Liver (tissue), 9 donors: ENCODE measurements around the gene ERBIN. TPM values are rescaled to one million over a fixed set of nuclear protein-coding genes. Genes with fewer than 3 reads are reported as not detected.

Experiments used
- DNase-seq: peaks from one replicate; pipeline ENCODE4 v3.0.0-alpha.2; 2017; ENCODE audit warnings: low spot score
- H3K27ac ChIP-seq, 2 donors: one replicate each; pipeline ENCODE4 v1.7.0; 2013; ENCODE audit warnings: inconsistent platforms in 2 of 2, low read length in 2 of 2, control low read depth in 1 of 2, low read depth in 1 of 2, mild to moderate bottlenecking in 1 of 2
- H3K27me3 ChIP-seq, 4 donors: one replicate each; pipeline versions ENCODE4 v1.6.1 to v1.7.0; 2013; ENCODE audit warnings: low read length in 3 of 4, inconsistent platforms in 1 of 4, mild to moderate bottlenecking in 1 of 4, moderate library complexity in 1 of 4; ENCODE audit not compliant: control insufficient read depth in 4 of 4, insufficient read depth in 4 of 4
- H3K36me3 ChIP-seq, 4 donors: one replicate each; pipeline versions ENCODE4 v1.6.1 to v1.7.0; 2013; ENCODE audit warnings: low read length in 3 of 4, mild to moderate bottlenecking in 3 of 4, low read depth in 1 of 4, moderate library complexity in 1 of 4; ENCODE audit not compliant: control insufficient read depth in 4 of 4, insufficient read depth in 3 of 4
- H3K4me1 ChIP-seq, 4 donors: one replicate each; pipeline versions ENCODE4 v1.6.1 to v1.7.0; 2013; ENCODE audit warnings: low read length in 3 of 4, mild to moderate bottlenecking in 3 of 4, moderate library complexity in 1 of 4; ENCODE audit not compliant: control insufficient read depth in 4 of 4, insufficient read depth in 4 of 4
- H3K4me3 ChIP-seq, 3 donors: one replicate each; pipeline versions ENCODE4 v1.6.1 to v1.7.0; 2013; ENCODE audit warnings: low read length in 3 of 3, control low read depth in 1 of 3, low read depth in 1 of 3, mild to moderate bottlenecking in 1 of 3
- H3K9ac ChIP-seq, 2 donors: one replicate each; pipeline ENCODE4 v1.7.0; 2013; ENCODE audit warnings: low read length in 2 of 2, mild to moderate bottlenecking in 2 of 2, moderate library complexity in 2 of 2, control low read depth in 1 of 2, low read depth in 1 of 2
- H3K9me3 ChIP-seq, 4 donors: one replicate each; pipeline versions ENCODE4 v1.6.1 to v1.7.0; 2013; ENCODE audit warnings: low read length in 3 of 4; ENCODE audit not compliant: control insufficient read depth in 4 of 4
- EGR1 ChIP-seq, 2 donors: IDR thresholded peaks; 2 replicates each; pipeline ENCODE4 v1.6.1; 2016 to 2018; ENCODE audit warnings: antibody characterized with exemption in 2 of 2, low read depth in 2 of 2
- FOXA1 ChIP-seq: IDR thresholded peaks from 2 replicates; pipeline ENCODE4 v1.6.1; 2016; ENCODE audit warnings: antibody characterized with exemption
- GABPA ChIP-seq, 2 donors: IDR thresholded peaks in 1 of 2; conservative IDR thresholded peaks in 1 of 2; 2 replicates each; pipeline ENCODE4 v1.6.1; 2016; ENCODE audit warnings: antibody characterized with exemption in 2 of 2, mild to moderate bottlenecking in 1 of 2, moderate library complexity in 1 of 2
- HNF4A ChIP-seq, 2 donors: conservative IDR thresholded peaks; 2 replicates each; pipeline ENCODE4 v1.6.1; 2016; ENCODE audit warnings: antibody characterized with exemption in 2 of 2, mild to moderate bottlenecking in 2 of 2
- JUND ChIP-seq, 2 donors: IDR thresholded peaks; 2 replicates each; pipeline ENCODE4 v1.6.1; 2016; ENCODE audit warnings: antibody characterized with exemption in 2 of 2
- NR2F2 ChIP-seq: IDR thresholded peaks from 2 replicates; pipeline ENCODE4 v1.6.1; 2016; ENCODE audit warnings: antibody characterized with exemption
- RAD21 ChIP-seq, 2 donors: IDR thresholded peaks; 2 replicates each; pipeline ENCODE4 v1.6.1; 2016; ENCODE audit warnings: antibody characterized with exemption in 2 of 2, mild to moderate bottlenecking in 2 of 2
- RXRA ChIP-seq, 2 donors: IDR thresholded peaks; 2 replicates each; pipeline ENCODE4 v1.6.1; 2017 to 2018; ENCODE audit warnings: antibody characterized with exemption in 2 of 2, mild to moderate bottlenecking in 1 of 2
- SP1 ChIP-seq: IDR thresholded peaks from 2 replicates; pipeline ENCODE4 v1.6.1; 2018; ENCODE audit warnings: antibody characterized with exemption, mild to moderate bottlenecking
- TAF1 ChIP-seq: conservative IDR thresholded peaks from 2 replicates; pipeline ENCODE4 v1.6.1; 2016; ENCODE audit warnings: antibody characterized with exemption, mild to moderate bottlenecking
- YY1 ChIP-seq: IDR thresholded peaks from 2 replicates; pipeline ENCODE4 v1.6.1; 2016; ENCODE audit warnings: antibody characterized with exemption, mild to moderate bottlenecking
- WGBS: extraction: QIAGEN DNeasy Blood & Tissue Kit; methylation state at CpG from one replicate; pipeline ENCODE4 v1.1.7; 2013; 5-methylcytosine and 5-hydroxymethylcytosine counted together
- polyA plus RNA-seq, 2 donors: library from polyadenylated mRNA; stranded (reverse) in 1 of 2; unstranded in 1 of 2; fragments of 200-250 nt in 1 of 2; fragments of >200 nt in 1 of 2; fragmentation: Nextera tagmentation in 1 of 2; extraction: Ambion mirVana in 1 of 2; gene quantifications; one replicate each; pipeline versions ENCODE4 v1.2.1 to v1.2.3, GENCODE V29; 2013 to 2015
- total RNA-seq, 2 donors: library from RNA; depleted of rRNA; stranded (reverse); fragments of >200 nt; gene quantifications; one replicate each; pipeline ENCODE4 v1.2.3, GENCODE V29; 2014
- TF ChIP-seq, protein P1 (sequence below): IDR thresholded peaks from 2 replicates; pipeline ENCODE4 v1.6.1; 2016; ENCODE audit warnings: antibody characterized with exemption
- TF ChIP-seq, protein P2 (sequence below): IDR thresholded peaks from 2 replicates; pipeline ENCODE4 v1.6.1; 2016; ENCODE audit warnings: antibody characterized with exemption, mild to moderate bottlenecking
- TF ChIP-seq, protein P3 (sequence below): fragments of 150-350 bp; IDR thresholded peaks from 2 replicates; pipeline ENCODE4 v1.5.1; 2017; ENCODE audit warnings: improper control_type of control experiment, low read depth, low read length; ENCODE audit not compliant: missing input control
- donor health status: healthy.
- donor health status: healthy.
- donor health status: healthy.
- donor health status: healthy.
- donor health status: healthy.

ERBIN gene
- total and polyA plus RNA-seq, 4 donors = 9.7 to 54.9 (median 32.5) TPM

DNA sequence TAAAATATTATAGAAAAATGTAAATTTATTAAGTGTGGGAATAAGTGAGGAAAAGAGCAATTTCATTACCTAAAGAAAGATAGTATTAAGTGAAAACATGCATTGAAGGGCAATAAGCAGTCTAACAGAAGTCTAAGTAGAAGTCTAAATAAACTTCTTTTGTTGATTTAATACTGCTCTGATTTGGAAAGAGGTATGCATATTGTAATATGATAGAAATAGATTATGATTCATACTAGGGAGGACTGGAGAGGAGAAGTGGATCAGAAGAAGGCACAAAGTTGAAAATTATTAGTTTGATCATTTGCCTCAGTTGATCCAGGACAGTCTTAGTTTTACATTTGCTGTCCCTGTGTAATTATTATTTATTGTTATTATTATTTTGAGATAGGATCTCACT is 6.6 kb upstream of the ERBIN start:
- H3K27ac ChIP-seq = no peak overlapping the region
- H3K36me3 ChIP-seq = no peaks in the 10 kb centered on the region
- DNase-seq = no peak
- peaks cover 0 to 8% (median 2%) of the 10 kb centered on the region in 4 donors for H3K4me1 ChIP-seq
- no peaks in the 10 kb centered on the region for H3K9me3 ChIP-seq
- no peak overlapping the region for H3K9ac ChIP-seq
- H3K4me3 ChIP-seq = no peak overlapping the region
- H3K27me3 ChIP-seq = no peaks in the 10 kb centered on the region
- TF ChIP-seq, protein P1, sequence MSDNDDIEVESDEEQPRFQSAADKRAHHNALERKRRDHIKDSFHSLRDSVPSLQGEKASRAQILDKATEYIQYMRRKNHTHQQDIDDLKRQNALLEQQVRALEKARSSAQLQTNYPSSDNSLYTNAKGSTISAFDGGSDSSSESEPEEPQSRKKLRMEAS = no peak
- TF ChIP-seq NR2F2 = no peak
- TF ChIP-seq, protein P2, sequence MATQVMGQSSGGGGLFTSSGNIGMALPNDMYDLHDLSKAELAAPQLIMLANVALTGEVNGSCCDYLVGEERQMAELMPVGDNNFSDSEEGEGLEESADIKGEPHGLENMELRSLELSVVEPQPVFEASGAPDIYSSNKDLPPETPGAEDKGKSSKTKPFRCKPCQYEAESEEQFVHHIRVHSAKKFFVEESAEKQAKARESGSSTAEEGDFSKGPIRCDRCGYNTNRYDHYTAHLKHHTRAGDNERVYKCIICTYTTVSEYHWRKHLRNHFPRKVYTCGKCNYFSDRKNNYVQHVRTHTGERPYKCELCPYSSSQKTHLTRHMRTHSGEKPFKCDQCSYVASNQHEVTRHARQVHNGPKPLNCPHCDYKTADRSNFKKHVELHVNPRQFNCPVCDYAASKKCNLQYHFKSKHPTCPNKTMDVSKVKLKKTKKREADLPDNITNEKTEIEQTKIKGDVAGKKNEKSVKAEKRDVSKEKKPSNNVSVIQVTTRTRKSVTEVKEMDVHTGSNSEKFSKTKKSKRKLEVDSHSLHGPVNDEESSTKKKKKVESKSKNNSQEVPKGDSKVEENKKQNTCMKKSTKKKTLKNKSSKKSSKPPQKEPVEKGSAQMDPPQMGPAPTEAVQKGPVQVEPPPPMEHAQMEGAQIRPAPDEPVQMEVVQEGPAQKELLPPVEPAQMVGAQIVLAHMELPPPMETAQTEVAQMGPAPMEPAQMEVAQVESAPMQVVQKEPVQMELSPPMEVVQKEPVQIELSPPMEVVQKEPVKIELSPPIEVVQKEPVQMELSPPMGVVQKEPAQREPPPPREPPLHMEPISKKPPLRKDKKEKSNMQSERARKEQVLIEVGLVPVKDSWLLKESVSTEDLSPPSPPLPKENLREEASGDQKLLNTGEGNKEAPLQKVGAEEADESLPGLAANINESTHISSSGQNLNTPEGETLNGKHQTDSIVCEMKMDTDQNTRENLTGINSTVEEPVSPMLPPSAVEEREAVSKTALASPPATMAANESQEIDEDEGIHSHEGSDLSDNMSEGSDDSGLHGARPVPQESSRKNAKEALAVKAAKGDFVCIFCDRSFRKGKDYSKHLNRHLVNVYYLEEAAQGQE = no peak
- TF ChIP-seq EGR1 (IDR thresholded peaks at IDR 0.05; ENCODE audit: low read depth in 2 of 2) = no peak
- TF ChIP-seq FOXA1 = no peak
- TF ChIP-seq GABPA (IDR thresholded peaks at IDR 0.05 in 1 of 2, conservative IDR thresholded peaks at IDR 0.05 in 1 of 2) = no peak
- TF ChIP-seq HNF4A (conservative IDR thresholded peaks at IDR 0.05) = no peak
- TF ChIP-seq, protein P3, sequence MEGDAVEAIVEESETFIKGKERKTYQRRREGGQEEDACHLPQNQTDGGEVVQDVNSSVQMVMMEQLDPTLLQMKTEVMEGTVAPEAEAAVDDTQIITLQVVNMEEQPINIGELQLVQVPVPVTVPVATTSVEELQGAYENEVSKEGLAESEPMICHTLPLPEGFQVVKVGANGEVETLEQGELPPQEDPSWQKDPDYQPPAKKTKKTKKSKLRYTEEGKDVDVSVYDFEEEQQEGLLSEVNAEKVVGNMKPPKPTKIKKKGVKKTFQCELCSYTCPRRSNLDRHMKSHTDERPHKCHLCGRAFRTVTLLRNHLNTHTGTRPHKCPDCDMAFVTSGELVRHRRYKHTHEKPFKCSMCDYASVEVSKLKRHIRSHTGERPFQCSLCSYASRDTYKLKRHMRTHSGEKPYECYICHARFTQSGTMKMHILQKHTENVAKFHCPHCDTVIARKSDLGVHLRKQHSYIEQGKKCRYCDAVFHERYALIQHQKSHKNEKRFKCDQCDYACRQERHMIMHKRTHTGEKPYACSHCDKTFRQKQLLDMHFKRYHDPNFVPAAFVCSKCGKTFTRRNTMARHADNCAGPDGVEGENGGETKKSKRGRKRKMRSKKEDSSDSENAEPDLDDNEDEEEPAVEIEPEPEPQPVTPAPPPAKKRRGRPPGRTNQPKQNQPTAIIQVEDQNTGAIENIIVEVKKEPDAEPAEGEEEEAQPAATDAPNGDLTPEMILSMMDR = no peak
- TF ChIP-seq RXRA (IDR thresholded peaks at IDR 0.05) = no peak

DNA sequence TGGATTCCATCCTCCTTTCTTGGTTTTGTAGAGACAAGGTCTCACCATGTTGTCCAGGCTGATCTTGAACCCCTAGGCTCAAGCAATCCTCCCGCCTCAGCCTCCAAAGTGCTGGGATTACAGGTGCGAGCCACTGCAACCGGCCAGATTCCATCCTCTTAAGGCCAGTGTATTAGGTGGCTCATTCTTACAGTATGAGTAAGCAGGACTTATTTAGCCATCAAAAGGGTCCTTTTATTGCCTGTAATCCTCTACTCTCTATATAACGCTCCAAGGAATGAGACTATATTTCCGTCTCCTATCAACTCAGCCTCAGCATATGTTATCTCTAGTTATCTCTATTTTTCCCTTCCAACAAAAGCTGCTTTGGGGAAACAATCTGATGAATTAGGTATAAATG is 3.0 kb upstream of the ERBIN start:
- H3K4me1 ChIP-seq = peaks cover 0 to 12% (median 2%) of the 10 kb centered on the region in 4 donors
- H3K36me3 ChIP-seq = no peaks in the 10 kb centered on the region
- no peaks in the 10 kb centered on the region for H3K27me3 ChIP-seq
- H3K9ac ChIP-seq = no peak overlapping the region
- H3K4me3 ChIP-seq = no peak overlapping the region
- 99% methylated on average over 5 of the region's 5 CpGs for WGBS
- no peaks in the 10 kb centered on the region for H3K9me3 ChIP-seq
- no peak overlapping the region for H3K27ac ChIP-seq
- DNase-seq = no peak
- TF ChIP-seq HNF4A (conservative IDR thresholded peaks at IDR 0.05) = no peak
- TF ChIP-seq SP1 = no peak
- no peak for TF ChIP-seq RAD21 (IDR thresholded peaks at IDR 0.05)

DNA sequence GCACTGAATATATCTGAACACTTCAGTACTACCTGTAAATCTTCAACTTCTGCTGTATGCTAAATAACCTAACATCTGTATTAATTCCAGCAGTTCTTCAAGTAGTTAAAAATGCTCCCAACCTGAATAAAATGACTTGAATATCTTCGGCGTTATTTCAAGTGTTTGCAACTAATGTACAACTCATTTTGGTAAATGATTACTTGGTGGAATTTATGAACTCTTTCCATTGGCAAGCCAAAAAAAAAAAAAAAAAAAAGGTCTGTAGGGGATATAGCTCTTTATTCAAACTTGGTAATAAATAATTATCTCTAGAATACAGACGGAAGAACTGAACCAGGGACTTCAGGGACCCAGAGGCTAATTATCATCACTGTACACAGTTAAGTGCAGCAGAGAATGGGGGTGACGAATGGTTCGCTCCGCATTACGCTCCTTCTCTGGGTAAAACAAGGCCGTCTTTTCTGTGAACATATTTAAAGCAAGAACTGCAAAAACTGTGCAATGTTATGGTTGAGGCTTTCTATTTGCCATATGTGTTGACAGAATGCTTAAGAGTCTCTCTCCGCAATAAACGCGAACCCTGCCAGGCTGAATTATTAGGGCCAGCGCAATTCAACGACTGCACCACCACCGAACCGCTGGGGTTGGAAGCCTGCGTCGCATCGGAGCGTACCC is 1.9 kb upstream of the ERBIN start:
- Histone ChIP-seq H3K9me3 (no peaks in the 10 kb centered on the region), H3K9ac (peak overlapping the region; percentile 2 to 31), H3K36me3 (no peaks in the 10 kb centered on the region), H3K27ac (peak overlapping the region; percentile 87 to 100), H3K4me1 (peaks cover under 1 to 23% (median 9%) of the 10 kb centered on the region in 4 donors), H3K4me3 (peak overlapping the region; percentile 73 to 86 (median 85)), H3K27me3 (no peaks in the 10 kb centered on the region)
- no peak for DNase-seq
- TF ChIP-seq RXRA (IDR thresholded peaks at IDR 0.05) (no peak), JUND (IDR thresholded peaks at IDR 0.05) (no peak), TAF1 (peak; percentile 7), YY1 (no peak)
- WGBS = 4% methylated on average over 19 of the region's 19 CpGs
